ENCODE results near the gene CTNNA3. TPM values are rescaled to one million over a fixed set of nuclear protein-coding genes. Genes with fewer than 3 reads are reported as not detected.

Gene CTNNA3
- total and polyA plus RNA-seq, 7 donors, result under 0.01 to 4.6 (median 2.4) TPM; not detected in 1

GRCh38 chr10:66021423-66021822, 1674.6 kb downstream of the CTNNA3 start:
- WGBS, 2 donors, result 54 to 63% methylated on average over 2 of the region's 2 CpGs
- no peaks in the 10 kb centered on the region for H3K27me3 ChIP-seq
- DNase-seq, result no peak
- no peak overlapping the region for H3K4me3 ChIP-seq
- no peaks in the 10 kb centered on the region for H3K4me1 ChIP-seq
- no peaks in the 10 kb centered on the region for H3K36me3 ChIP-seq
- TF ChIP-seq POLR2A (IDR thresholded peaks at IDR 0.05), result no peak
- no peak for TF ChIP-seq EP300 (IDR thresholded peaks at IDR 0.05)
- TF ChIP-seq POLR2AphosphoS5 (IDR thresholded peaks at IDR 0.05), result no peak
- TF ChIP-seq CTCF (IDR thresholded peaks at IDR 0.05), result no peak
- no peak overlapping the region for H3K27ac ChIP-seq
- H3K9me3 ChIP-seq, result no peaks in the 10 kb centered on the region
- intact Hi-C loops (cut with DNase I), result no loop called here

GRCh38 chr10:66008221-66008620, 1687.8 kb downstream of the CTNNA3 start:
- Histone ChIP-seq H3K9me3 (no peaks in the 10 kb centered on the region), H3K27ac (no peak overlapping the region), H3K4me3 (no peak overlapping the region), H3K36me3 (no peaks in the 10 kb centered on the region), H3K27me3 (no peaks in the 10 kb centered on the region), H3K4me1 (no peaks in the 10 kb centered on the region)
- intact Hi-C loops (cut with DNase I), result no loop called here
- TF ChIP-seq POLR2A (IDR thresholded peaks at IDR 0.05), result no peak
- TF ChIP-seq POLR2AphosphoS5 (IDR thresholded peaks at IDR 0.05), result no peak
- TF ChIP-seq CTCF (IDR thresholded peaks at IDR 0.05), result no peak
- no peak for TF ChIP-seq EP300 (IDR thresholded peaks at IDR 0.05)
- WGBS, 2 donors, result 92% methylated on average over 5 of the region's 5 CpGs
- no peak for DNase-seq

DNA sequence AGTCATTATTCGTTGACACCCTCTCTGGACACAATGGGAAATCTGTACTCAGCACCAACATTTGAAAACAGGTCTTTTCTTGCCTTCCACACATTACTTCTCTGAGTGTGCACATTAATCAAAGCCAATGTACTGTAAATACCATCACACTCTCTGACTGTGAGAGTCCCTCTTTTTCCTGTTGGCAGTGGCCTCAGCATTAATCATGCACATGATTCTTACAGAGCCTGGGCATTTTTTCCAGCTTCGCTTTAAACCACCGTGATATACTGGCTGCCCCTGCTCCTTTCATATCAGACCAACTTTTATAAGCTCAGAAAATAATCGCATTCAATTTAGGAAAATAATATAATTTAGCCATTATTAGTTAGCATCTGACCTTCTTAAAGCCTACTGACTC, 1689.6 kb downstream of the CTNNA3 start:
- WGBS, 2 donors, result 74 to 87% methylated on average over 4 of the region's 4 CpGs
- no peaks in the 10 kb centered on the region for H3K27me3 ChIP-seq

DNA sequence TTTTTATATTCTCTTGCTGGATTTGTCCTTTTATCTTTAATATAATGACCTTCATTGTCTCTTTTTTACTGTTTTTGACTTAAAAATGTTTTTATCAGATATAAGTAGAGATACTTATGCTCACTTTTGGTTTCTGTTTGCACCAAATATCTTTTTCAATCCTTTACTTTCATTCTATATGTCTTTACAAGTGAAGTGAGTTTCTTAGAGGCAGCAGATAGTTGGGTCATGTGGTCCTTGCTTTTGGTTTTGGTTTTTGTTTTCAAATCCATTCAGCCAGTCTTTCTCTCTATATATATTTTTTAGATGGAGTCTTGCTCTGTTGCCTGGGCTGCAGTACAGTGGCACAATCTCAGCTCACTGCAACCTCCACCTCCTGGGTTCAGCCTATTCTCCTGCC, 1702.5 kb downstream of the CTNNA3 start:
- no peak overlapping the region for H3K4me3 ChIP-seq
- TF ChIP-seq EP300 (IDR thresholded peaks at IDR 0.05) (no peak), POLR2A (IDR thresholded peaks at IDR 0.05) (no peak), CTCF (IDR thresholded peaks at IDR 0.05) (no peak), POLR2AphosphoS5 (IDR thresholded peaks at IDR 0.05) (no peak)
- no peak overlapping the region for H3K27ac ChIP-seq
- no peak for DNase-seq
- H3K36me3 ChIP-seq, result no peaks in the 10 kb centered on the region
- H3K27me3 ChIP-seq, result no peaks in the 10 kb centered on the region
- H3K4me1 ChIP-seq, result no peaks in the 10 kb centered on the region
- intact Hi-C loops (cut with DNase I), result no loop called here
- H3K9me3 ChIP-seq, result peaks cover 0 to 4% (median 2%) of the 10 kb centered on the region in 4 donors

More for the DNA sequence above, 1689.6 kb downstream of the CTNNA3 start:
- no peak overlapping the region for H3K4me3 ChIP-seq
- DNase-seq, result no peak
- H3K4me1 ChIP-seq, result no peaks in the 10 kb centered on the region
- H3K9me3 ChIP-seq, result no peaks in the 10 kb centered on the region
- no peak overlapping the region for H3K27ac ChIP-seq
- intact Hi-C loops (cut with DNase I), result no loop called here
- H3K36me3 ChIP-seq, result no peaks in the 10 kb centered on the region
- no peak for TF ChIP-seq CTCF (IDR thresholded peaks at IDR 0.05)
- no peak for TF ChIP-seq EP300 (IDR thresholded peaks at IDR 0.05)
- TF ChIP-seq POLR2AphosphoS5 (IDR thresholded peaks at IDR 0.05), result no peak
- no peak for TF ChIP-seq POLR2A (IDR thresholded peaks at IDR 0.05)

- 89 to 91% methylated on average over 3 of the region's 3 CpGs for WGBS, 2 donors
- H3K27me3 ChIP-seq, result no peaks in the 10 kb centered on the region
- no peak for TF ChIP-seq POLR2AphosphoS5 (IDR thresholded peaks at IDR 0.05)
- no peak for TF ChIP-seq EP300 (IDR thresholded peaks at IDR 0.05)
- TF ChIP-seq POLR2A (IDR thresholded peaks at IDR 0.05), result no peak
- TF ChIP-seq CTCF (IDR thresholded peaks at IDR 0.05), result no peak
- H3K27ac ChIP-seq, result no peak overlapping the region
- H3K9me3 ChIP-seq, result no peaks in the 10 kb centered on the region
- no peaks in the 10 kb centered on the region for H3K36me3 ChIP-seq
- no peak overlapping the region for H3K4me3 ChIP-seq
- H3K4me1 ChIP-seq, result no peaks in the 10 kb centered on the region
- intact Hi-C loops (cut with DNase I), result no loop called here
- DNase-seq, result no peak
Measured at GRCh38 chr10:65968871-65969270, 1727.1 kb downstream of the CTNNA3 start.
